NT2/D1 (cell line): ENCODE data around the gene KRTAP9-6.
"Not testable (repeated sequence)": the region's sequence is repeated elsewhere in the genome, so short reads cannot be mapped to it uniquely, and the experiment has no call there.

Source experiments
- DNase-seq: peaks from one replicate; pipeline ENCODE4 v3.0.0-alpha.2; 2011; ENCODE audit warnings: low read depth, low spot score
- H3K27me3 ChIP-seq: 2 replicates; pipeline ENCODE4 v1.6.0; 2011; ENCODE audit warnings: mild to moderate bottlenecking; ENCODE audit not compliant: insufficient read length, insufficient read depth
- H3K36me3 ChIP-seq: 2 replicates; pipeline ENCODE4 v1.6.1; 2011; ENCODE audit warnings: mild to moderate bottlenecking, low read length, mixed read lengths; ENCODE audit not compliant: insufficient read depth, insufficient read length
- H3K4me1 ChIP-seq: 2 replicates; pipeline ENCODE4 v1.5.1; 2011; ENCODE audit not compliant: insufficient read depth, insufficient read length
- H3K4me3 ChIP-seq: 2 replicates; pipeline ENCODE4 v1.5.1; 2011; ENCODE audit warnings: low read depth; ENCODE audit not compliant: insufficient read length
- H3K9ac ChIP-seq: 2 replicates; pipeline ENCODE4 v1.6.0; 2011; ENCODE audit warnings: low read depth; ENCODE audit not compliant: insufficient read length
- H3K9me3 ChIP-seq: 2 replicates; pipeline ENCODE4 v1.5.1; 2011; ENCODE audit warnings: mild to moderate bottlenecking, low read length; ENCODE audit not compliant: insufficient read depth
- SUZ12 ChIP-seq: IDR thresholded peaks from 2 replicates; pipeline ENCODE4 v1.6.1; 2011; ENCODE audit not compliant: insufficient read length, insufficient read depth; ENCODE audit errors: extremely low read depth
- YY1 ChIP-seq: IDR thresholded peaks from 2 replicates; pipeline ENCODE4 v1.6.1; 2011; ENCODE audit not compliant: insufficient read length, insufficient read depth
- ZNF274 ChIP-seq: IDR thresholded peaks from 2 replicates; pipeline ENCODE4 v1.6.1; 2011; ENCODE audit warnings: mild to moderate bottlenecking, low read depth, low read length

The KRTAP9-6 gene

GRCh38 chr17:41265078-41265477 lies at the start of gene KRTAP9-6:
KRTAP9-6 (plus strand) TSS chr17:41265378; CDS start chr17:41265378, 0 bp downstream.
- no peaks in the 10 kb centered on the region for H3K4me1 ChIP-seq
- no peak within 1 kb of the TSS for H3K4me3 ChIP-seq
- H3K27me3 ChIP-seq = peaks cover 6% of the 10 kb centered on the region
- no peaks in the 10 kb centered on the region for H3K36me3 ChIP-seq
- no peaks in the 10 kb centered on the region for H3K9me3 ChIP-seq
- no peak for DNase-seq
- H3K9ac ChIP-seq = no peak within 1 kb of the TSS
- TF ChIP-seq YY1 = no peak
- TF ChIP-seq ZNF274 = no peak
- TF ChIP-seq SUZ12 = no peak

- Histone ChIP-seq H3K9me3 (no peaks in the 10 kb centered on the region), H3K27me3 (no peaks in the 10 kb centered on the region), H3K36me3 (no peaks in the 10 kb centered on the region), H3K4me3 (no peak overlapping the region), H3K9ac (no peak overlapping the region), H3K4me1 (no peaks in the 10 kb centered on the region)
- TF ChIP-seq SUZ12 (no peak), YY1 (no peak), ZNF274 (no peak)
- DNase-seq = no peak
Observed at GRCh38 chr17:41215681-41216080, 49.5 kb upstream of the KRTAP9-6 start.

GRCh38 chr17:41223821-41224220 lies 41.4 kb upstream of the KRTAP9-6 start:
- Histone ChIP-seq H3K9me3 (no peaks in the 10 kb centered on the region), H3K36me3 (no peaks in the 10 kb centered on the region), H3K4me3 (no peak overlapping the region), H3K27me3 (no peaks in the 10 kb centered on the region), H3K4me1 (no peaks in the 10 kb centered on the region), H3K9ac (no peak overlapping the region)
- TF ChIP-seq YY1 (no peak), SUZ12 (no peak), ZNF274 (no peak)
- DNase-seq = no peak

GRCh38 chr17:41226051-41226450 lies 39.1 kb upstream of the KRTAP9-6 start:
- no peaks in the 10 kb centered on the region for H3K36me3 ChIP-seq
- H3K4me1 ChIP-seq = no peaks in the 10 kb centered on the region
- H3K4me3 ChIP-seq = no peak overlapping the region
- H3K9ac ChIP-seq = no peak overlapping the region
- no peak for DNase-seq
- no peaks in the 10 kb centered on the region for H3K27me3 ChIP-seq
- no peak for TF ChIP-seq YY1
- TF ChIP-seq SUZ12 = no peak
- TF ChIP-seq ZNF274 = no peak
- H3K9me3 ChIP-seq = no peaks in the 10 kb centered on the region

GRCh38 chr17:41226598-41227095 lies 38.5 kb upstream of the KRTAP9-6 start, which contains the start of gene KRTAP9-2:
KRTAP9-2 (plus strand) TSS chr17:41226648; CDS start chr17:41226655, 7 bp downstream.
- not testable (repeated sequence) for H3K4me3 ChIP-seq, H3K9me3 ChIP-seq, H3K36me3 ChIP-seq, H3K9ac ChIP-seq, DNase-seq, H3K27me3 ChIP-seq, H3K4me1 ChIP-seq

GRCh38 chr17:41230094-41230493 lies 35.1 kb upstream of the KRTAP9-6 start:
- Histone ChIP-seq H3K4me1 (no peaks in the 10 kb centered on the region), H3K9ac (no peak overlapping the region), H3K36me3 (no peaks in the 10 kb centered on the region), H3K27me3 (no peaks in the 10 kb centered on the region), H3K9me3 (no peaks in the 10 kb centered on the region), H3K4me3 (no peak overlapping the region)
- no peak for TF ChIP-seq ZNF274
- TF ChIP-seq YY1 = no peak
- no peak for DNase-seq

- no peak overlapping the region for H3K9ac ChIP-seq
- H3K36me3 ChIP-seq = no peaks in the 10 kb centered on the region
- no peaks in the 10 kb centered on the region for H3K9me3 ChIP-seq
- H3K27me3 ChIP-seq = no peaks in the 10 kb centered on the region
- H3K4me3 ChIP-seq = no peak overlapping the region
- TF ChIP-seq ZNF274 (no peak), SUZ12 (no peak), YY1 (no peak)
- H3K4me1 ChIP-seq = no peaks in the 10 kb centered on the region
- DNase-seq = no peak
Observed at GRCh38 chr17:41231731-41232130, 33.4 kb upstream of the KRTAP9-6 start.

- H3K9ac ChIP-seq, H3K4me3 ChIP-seq, H3K9me3 ChIP-seq, DNase-seq, H3K36me3 ChIP-seq, H3K27me3 ChIP-seq, H3K4me1 ChIP-seq: not testable (repeated sequence)
Observed at GRCh38 chr17:41232399-41233105, 32.6 kb upstream of the KRTAP9-6 start, which contains the start of gene KRTAP9-3. KRTAP9-3 (plus strand) TSS chr17:41232449; CDS start chr17:41232502, 53 bp downstream.

GRCh38 chr17:41237116-41237515 lies 28.1 kb upstream of the KRTAP9-6 start:
- not testable (repeated sequence) for H3K4me3 ChIP-seq, H3K27me3 ChIP-seq, H3K9ac ChIP-seq, H3K4me1 ChIP-seq, DNase-seq, H3K36me3 ChIP-seq
- peaks cover 10% of the 10 kb centered on the region; the same call in 1 of the 2 replicates for H3K9me3 ChIP-seq

- not testable (repeated sequence) for DNase-seq, H3K27me3 ChIP-seq, H3K9ac ChIP-seq, H3K36me3 ChIP-seq, H3K4me1 ChIP-seq, H3K4me3 ChIP-seq
- H3K9me3 ChIP-seq = peaks cover 10% of the 10 kb centered on the region; the same call in 1 of the 2 replicates
Observed at GRCh38 chr17:41237949-41238437, 27.2 kb upstream of the KRTAP9-6 start, which contains the start of gene KRTAP9-8. KRTAP9-8 (plus strand) TSS chr17:41237999; CDS start chr17:41238052, 53 bp downstream.
